COLO668 (cell line): ENCODE results near the gene SMG5.
A peak's percentile ranks its signal among the peaks of the same experiment; 100 is the strongest.
"Not testable (repeated sequence)": the region's sequence is repeated elsewhere in the genome, so short reads cannot be mapped to it uniquely, and the experiment has no call there.

Source experiments
- DNase-seq: peaks from one replicate; lab custom pipeline; 2025; ENCODE audit not compliant: unreplicated experiment; lab: John Stamatoyannopoulos, UW

SMG5 gene, protein sequence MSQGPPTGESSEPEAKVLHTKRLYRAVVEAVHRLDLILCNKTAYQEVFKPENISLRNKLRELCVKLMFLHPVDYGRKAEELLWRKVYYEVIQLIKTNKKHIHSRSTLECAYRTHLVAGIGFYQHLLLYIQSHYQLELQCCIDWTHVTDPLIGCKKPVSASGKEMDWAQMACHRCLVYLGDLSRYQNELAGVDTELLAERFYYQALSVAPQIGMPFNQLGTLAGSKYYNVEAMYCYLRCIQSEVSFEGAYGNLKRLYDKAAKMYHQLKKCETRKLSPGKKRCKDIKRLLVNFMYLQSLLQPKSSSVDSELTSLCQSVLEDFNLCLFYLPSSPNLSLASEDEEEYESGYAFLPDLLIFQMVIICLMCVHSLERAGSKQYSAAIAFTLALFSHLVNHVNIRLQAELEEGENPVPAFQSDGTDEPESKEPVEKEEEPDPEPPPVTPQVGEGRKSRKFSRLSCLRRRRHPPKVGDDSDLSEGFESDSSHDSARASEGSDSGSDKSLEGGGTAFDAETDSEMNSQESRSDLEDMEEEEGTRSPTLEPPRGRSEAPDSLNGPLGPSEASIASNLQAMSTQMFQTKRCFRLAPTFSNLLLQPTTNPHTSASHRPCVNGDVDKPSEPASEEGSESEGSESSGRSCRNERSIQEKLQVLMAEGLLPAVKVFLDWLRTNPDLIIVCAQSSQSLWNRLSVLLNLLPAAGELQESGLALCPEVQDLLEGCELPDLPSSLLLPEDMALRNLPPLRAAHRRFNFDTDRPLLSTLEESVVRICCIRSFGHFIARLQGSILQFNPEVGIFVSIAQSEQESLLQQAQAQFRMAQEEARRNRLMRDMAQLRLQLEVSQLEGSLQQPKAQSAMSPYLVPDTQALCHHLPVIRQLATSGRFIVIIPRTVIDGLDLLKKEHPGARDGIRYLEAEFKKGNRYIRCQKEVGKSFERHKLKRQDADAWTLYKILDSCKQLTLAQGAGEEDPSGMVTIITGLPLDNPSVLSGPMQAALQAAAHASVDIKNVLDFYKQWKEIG

DNA sequence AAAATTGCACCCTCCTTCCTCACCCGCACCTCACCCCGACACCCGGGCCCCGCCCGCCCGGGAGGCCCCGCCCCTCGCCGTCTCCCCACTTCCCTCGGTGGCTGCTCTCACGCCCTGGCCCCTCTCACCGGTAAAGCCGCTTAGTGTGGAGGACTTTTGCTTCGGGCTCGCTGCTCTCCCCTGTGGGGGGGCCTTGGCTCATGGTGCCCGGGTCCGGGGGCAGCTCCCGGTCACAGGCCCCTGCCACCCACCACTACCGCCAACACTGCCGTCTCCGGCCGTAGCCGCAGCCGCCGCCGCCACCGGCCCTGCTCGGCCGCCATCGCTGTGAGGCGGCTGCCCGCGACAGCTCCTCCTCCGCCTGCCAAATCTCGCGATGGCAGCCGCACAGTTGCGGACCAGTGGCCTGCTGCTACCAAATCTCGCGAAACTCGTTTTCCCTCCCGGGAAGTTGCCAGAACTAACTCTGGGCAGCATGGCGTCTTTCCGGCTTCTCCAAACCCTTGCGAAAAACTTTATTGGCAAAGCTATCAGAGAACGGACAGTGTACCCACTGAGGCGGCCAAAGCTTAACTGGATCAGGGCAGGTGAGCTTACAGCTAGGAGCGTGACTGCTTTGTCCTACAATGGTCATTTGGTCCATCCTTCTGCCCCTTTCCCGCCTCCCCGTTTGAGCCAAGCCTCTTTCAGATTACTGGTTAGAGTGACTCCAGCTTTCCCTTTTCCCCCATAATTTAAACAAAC, at the start of gene SMG5:
SMG5 (minus strand) TSS at position 347 of the 744 bp plus-strand sequence; CDS start at position 202, 145 bp downstream.
- peak; percentile 98 for DNase-seq

DNA sequence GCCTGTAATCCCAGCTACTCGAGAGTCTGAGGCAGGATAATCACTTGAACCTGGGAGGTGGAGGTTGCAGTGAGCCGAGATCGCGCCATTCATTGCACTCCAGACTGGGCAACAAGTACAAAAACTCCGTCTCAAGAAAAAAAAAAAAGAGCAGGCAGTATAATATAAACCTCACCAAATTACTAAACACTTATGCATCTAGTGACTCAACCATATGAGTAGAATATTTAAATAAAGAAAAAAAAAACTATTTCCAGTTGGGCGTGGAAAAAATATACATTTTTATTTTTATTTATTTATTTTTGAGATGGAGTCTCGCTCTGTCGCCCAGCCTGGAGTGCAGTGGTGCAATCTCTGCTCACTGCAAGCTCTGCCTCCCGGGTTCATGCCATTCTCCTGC, 40.6 kb upstream of the SMG5 start:
- not testable (repeated sequence) for DNase-seq

DNA sequence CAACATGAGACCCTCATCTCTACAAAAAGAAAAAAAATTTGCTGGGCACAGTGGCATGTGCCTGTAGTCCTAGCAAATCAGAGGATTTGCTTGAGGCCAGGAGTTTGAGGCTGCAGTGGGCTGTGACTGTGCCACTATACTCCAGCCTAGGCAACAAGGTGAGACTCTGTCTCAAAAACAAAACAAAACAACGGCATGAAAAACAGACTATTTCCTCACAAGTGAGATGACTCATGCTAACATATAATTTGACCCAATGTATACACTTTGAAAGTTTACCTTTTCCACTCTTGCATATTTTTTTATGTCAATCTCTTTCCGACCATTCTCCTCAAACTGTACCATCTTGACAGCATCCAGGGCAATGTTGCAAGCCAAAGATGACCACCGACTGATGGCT, 37.9 kb upstream of the SMG5 start:
- DNase-seq = no peak

DNA sequence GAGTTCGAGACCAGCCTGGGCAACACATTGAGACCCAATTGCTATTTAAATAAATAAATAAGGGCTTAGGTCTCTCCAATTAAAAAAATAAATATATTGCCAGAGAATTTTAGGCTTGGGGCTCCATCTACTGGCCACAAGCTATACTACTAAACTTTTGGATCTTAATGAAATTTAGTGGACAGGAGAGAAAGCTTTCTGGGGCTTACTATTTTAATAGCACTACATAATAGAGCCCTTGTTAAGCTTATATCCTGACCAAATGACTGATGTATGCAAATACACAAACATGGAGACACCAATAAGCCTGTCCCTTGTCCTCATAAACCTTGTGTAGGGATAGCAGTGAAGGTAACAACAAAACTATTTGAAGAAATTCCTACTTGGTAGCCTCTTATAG, 37.0 kb upstream of the SMG5 start:
- DNase-seq = no peak

DNA sequence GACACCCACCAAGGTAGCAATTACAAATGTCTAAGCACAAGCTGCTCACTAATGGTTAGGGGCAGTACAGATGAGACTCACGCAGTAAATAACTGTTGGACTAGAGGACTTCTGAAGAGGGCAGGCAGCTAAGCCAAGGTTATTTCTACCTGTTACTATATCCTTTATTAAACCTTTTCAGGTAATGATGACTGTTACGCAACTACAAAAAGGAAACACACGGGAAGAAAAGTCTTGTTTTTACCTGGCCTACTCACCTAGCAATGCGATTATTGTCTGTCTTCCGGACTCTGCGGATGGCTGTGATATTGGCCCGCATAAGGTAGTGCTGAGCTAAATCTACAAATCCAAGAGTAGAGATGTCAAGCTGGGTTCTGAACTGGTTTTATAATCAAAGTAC, 34.3 kb upstream of the SMG5 start:
- no peak for DNase-seq

DNA sequence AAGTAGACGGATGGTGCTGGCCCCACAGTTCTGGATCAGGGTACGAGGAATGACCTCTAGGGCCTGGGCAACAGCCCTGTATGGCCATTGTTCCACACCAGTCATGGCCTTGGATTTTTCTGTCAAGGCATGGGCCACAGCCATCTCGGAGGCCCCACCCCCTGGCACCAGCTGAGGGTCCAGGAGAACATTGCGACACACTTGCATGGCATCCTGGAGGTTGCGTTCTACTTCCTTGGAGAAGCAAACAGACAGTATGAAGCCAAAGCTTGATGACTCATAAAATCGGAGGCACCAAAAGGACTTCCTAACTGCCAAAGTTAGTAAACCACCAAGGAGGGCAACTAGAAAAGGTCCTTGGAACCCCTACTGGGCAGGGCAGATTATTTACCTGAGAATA, 28.3 kb upstream of the SMG5 start:
- no peak for DNase-seq

DNA sequence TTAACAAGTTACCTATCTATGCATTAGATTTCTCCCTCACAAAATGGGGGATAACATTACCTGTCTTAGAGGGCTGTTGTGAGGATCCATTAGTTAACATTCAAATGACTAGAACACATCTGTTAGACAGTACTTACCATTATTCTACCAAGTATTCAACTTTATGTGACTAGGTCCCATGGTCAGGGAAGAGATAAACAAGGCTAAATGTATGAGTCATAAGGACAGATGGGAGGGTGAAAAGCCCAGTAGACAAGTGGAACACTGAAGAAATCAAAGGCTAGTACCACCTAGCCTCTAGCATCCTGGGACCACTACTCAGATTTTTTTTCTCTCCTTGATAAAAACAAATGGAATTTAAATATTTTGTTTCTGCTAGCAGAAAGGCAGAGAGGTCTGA, 25.5 kb upstream of the SMG5 start:
- DNase-seq = no peak

DNA sequence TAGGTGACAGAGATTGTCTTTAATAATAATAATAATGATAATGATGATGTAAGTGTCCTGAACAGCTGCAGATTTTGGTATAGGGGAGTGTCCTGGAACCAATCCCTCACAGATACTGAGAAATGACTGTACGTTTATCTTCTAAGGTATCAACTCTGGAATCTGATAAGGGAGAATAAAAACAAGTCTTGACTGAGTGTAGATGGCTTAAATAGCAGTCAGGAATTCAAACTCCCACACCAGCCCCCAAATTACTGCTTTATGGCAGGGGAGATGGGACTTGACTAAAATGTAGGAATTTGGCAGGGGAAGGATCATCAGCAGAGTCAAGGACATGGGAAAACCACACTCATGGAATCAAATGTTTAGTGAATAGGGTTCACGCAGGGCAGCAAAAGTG, 22.6 kb upstream of the SMG5 start:
- no peak for DNase-seq

DNA sequence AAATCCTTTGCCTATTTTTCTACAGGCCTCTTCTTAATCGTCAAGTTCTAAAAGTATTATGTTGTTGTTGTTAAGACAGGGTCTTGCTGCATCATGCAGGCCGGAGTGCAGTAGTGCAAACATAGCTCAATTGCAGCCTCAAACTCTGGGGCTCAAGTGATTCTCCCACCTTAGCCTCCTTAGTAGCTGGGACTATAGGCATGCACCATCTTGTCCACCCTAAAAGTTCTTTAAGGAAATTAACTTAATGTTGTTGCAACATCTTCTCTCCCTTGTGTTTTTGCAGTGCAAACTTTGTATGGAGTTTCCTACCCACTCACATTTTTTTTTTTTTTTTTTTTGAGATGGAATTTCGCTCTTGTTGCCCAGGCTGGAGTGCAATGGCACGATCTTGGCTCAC, 20.6 kb upstream of the SMG5 start:
- DNase-seq = no peak

DNA sequence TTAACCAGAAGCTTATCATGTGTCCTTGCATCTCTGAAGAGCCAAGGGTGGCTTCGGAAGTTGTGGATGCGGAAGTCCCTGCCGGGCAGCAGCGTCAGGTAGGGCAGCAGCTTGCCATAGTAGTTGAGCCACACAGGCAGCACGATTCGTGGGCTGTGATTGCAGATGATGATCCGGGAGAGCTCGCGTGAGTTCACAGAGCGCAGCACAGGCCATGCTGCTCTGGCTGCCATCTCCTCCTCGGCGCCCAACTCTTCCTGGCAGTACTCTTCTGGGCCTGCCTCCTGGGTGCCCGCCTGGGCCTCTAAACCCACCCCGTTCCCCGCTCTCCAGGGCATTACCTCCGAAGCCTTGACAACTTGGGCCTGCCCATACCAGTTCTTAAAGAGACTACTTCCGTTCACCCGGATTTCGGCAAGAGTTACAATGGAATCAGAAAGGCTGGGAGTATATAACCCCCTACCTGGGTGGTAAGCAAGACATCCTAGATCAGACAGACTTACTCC, 16.3 kb upstream of the SMG5 start, which contains the start of gene VHLL:
VHLL (minus strand) TSS at position 456 of the 506 bp plus-strand sequence; CDS start at position 338, 118 bp downstream.
- no peak for DNase-seq

DNA sequence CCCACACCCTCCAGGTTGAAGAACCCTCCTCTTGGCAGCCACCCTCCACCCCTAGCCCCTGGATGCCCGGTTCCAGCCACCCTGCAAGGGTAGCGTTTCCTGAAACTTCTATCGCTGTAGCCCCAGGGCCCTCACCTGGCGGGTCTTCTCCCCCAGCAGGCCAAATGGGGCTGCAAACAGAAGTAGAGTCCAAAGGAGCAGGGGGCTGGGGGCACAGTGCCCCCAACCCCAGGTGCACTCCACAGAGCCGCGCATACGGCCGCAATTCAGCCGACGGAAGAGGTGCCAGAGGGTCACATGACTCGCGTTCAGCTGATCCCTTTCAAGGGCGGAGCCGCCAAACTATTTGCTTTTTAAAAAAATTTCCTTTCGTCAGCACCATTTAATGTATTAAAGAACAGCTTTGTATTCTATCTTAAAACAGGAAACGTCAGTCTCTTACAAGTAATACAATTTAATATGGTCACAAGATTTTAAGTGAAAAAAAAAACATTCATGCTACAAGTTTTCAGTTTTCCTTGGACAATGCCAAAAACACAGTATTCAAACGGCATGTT, 12.8 kb upstream of the SMG5 start, which contains the start of gene GLMP:
GLMP (minus strand) TSS at position 289 of the 557 bp plus-strand sequence; CDS start at position 255, 34 bp downstream.
- DNase-seq = peak; percentile 46

DNA sequence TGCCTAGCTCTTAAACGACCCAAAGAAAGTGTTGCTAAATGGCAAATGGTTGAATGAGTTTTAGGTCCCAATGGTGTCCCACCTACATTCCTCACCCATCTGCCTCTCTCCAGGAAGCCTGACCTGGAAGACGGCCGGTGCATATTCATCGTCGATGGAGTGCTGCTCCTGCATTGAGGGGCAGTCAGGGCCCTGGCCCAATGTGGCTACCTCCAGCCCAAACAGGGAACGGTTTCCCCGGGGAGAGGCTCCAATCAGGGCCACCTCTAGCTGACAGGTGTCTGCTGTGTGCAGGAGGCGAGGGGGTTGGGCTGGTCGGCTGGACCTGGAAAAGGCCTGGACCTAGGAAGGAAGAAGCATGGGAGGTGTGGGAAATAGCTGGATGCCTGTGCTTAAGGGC, 11.3 kb upstream of the SMG5 start:
- no peak for DNase-seq

DNA sequence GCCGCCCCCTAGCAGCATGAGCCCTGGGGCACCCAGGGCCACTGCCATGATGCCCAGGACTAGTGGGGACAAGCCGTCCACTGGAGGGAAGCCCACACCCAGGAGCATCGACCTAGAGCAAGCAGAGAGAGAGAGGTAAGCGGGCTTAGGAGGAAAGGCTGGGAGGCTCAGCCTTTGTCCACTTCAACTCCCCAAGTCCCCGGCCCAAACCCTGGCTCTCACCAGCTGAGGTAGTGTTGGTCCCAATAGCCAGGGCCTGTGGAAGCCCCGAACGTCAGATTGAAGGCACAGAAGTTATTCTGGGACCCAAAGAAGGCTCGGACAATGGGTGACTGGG, 10.4 kb upstream of the SMG5 start:
- DNase-seq = no peak

DNA sequence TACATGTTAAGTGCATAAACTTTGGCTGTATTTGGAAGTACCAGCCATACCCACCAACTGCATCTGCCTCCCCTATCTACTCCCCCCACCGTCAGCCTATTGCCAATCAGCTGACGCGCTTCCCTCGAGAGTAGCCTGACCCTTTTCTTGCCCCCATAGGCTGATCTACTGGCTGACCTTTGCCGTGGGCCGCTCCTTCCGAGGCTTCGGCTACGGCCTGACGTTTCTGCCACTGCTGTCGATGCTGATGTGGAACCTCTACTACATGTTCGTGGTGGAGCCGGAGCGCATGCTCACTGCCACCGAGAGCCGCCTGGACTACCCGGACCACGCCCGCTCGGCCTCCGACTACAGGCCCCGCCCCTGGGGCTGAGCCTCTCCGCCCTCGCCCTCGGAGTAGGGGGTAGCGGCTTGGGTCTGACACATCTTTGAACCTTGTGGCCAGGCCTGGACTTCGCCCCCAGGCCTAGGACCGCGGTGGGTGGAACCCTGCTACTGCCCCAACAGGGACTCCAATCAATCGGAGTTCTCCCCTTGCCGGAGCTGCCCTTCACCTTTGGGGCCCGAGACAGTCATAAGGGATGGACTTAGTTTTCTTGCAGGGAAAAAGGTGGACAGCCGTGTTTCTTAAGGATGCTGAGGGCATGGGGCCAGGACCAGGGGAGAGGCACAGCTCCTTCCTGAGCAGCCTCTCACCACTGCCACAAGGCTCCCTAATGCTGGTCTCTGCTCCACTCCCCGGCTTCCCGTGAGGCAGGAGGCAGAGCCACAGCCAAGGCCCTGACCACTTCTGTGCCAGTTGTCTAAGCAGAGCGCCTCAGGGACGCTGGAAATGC, 8.8 kb upstream of the SMG5 start:
- peak; percentile 87 for DNase-seq

DNA sequence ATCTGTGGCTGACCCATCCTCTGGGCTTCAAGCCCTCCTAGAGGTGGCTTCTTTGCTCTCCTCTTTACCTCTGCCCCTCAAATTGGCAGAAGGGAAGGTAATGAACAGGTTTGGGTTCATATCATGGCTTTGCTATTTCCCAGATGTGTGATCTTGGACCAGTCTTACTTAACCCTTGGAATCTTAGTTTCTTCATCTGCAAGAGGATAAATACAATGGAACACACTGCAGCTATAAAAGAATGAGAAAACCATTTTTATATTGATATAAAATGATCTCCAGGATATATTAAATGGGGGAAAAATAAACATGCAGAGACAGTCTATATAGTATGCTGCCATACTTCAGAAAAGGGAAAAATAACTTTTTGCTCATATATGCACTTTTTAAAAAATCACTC, 7.2 kb upstream of the SMG5 start:
- DNase-seq = no peak

DNA sequence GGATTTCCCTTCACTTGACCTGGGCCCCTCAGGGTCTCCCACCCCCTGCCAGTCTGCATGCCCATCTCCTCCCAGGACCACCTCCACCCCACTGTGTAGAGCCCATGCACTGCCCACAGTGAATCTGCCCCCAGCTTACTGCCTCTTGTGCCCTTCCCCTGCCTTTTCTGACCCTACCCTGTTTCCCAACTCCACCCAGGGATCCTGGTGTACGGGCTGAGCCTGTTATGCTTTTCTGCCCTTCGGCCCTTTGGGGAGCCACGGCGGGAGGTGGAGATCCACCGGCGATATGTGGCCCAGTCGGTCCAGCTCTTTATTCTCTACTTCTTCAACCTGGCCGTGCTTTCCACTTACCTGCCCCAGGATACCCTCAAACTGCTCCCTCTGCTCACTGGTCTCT, 3.4 kb upstream of the SMG5 start:
- no peak for DNase-seq

DNA sequence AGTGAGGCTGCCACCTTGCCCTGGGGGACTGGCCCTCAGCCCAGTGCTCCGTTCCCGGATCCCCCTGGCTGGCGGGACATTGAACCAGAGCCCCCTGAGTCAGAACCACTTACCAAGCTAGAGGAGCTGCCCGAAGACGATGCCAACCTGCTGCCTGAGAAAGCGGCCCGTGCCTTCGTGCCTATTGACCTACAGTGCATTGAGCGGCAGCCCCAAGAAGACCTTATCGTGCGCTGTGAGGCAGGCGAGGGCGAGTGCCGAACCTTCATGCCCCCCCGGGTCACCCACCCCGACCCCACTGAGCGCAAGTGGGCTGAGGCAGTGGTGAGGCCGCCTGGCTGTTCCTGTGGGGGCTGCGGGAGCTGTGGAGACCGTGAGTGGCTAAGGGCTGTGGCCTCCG, 2.8 kb upstream of the SMG5 start:
- no peak for DNase-seq

DNA sequence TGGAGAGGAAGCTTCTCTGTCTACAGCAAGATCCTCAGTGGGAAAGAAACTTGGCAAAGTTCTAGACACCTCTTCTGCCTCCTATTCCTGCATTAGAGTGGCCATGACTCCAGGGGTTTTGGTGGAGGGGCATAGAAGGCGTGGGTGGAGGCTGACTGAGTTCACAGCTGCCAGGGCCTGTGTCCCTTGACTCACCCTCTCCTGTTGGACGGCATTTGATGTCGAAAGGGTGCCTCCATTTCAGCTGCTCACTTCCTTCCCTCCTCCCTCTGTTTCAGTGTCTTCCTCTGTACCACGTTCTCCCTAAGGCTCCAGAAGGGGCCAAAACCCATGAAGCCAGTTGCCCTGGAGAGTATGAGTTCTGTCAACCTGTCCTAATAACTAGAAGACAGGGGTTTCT, 2.1 kb upstream of the SMG5 start:
- no peak for DNase-seq

DNA sequence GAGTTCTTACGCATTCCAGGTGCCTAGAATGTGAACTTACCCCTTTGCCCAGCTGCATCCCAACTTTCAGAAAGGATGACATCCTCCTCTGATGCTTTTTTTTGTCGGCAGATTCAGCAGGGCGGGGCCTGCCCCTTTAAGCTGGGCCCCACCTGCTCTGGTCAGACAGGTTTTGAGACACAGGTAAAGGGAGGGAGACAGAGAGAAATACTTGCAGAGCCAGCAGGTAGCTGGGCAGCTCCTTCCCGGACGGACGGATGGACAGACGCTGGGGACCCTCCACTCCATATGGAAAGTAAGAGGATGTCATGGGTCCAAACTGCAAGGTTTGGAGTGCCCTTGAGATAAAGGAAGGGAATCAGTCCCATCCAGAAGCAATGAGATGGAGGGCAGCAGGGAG, 1.5 kb upstream of the SMG5 start, which contains the start of gene TMEM79:
TMEM79 (plus strand) TSS at position 214 of the 400 bp plus-strand sequence. CDS start 902 bp downstream, outside the sequence.
- DNase-seq = peak; percentile 43
